AG09309 (cell line): ENCODE measurements around the gene PLBD1.

ENCODE experiments used
- DNase-seq: peaks from one replicate; pipeline ENCODE4 v3.0.0-alpha.2; 2010; ENCODE audit warnings: low read depth
- H3K4me3 ChIP-seq: 2 replicates; pipeline ENCODE4 v1.5.1; 2011; ENCODE audit warnings: mild to moderate bottlenecking, low read depth, low read length, moderate library complexity; ENCODE audit not compliant: control insufficient read depth
- TF ChIP-seq, protein P1 (sequence below): IDR thresholded peaks from 2 replicates; pipeline ENCODE4 v1.5.1; 2011; ENCODE audit warnings: mild to moderate bottlenecking, low read depth, low read length, inconsistent platforms; ENCODE audit not compliant: insufficient read depth, control insufficient read depth; ENCODE audit errors: missing control alignments

The PLBD1 gene

DNA sequence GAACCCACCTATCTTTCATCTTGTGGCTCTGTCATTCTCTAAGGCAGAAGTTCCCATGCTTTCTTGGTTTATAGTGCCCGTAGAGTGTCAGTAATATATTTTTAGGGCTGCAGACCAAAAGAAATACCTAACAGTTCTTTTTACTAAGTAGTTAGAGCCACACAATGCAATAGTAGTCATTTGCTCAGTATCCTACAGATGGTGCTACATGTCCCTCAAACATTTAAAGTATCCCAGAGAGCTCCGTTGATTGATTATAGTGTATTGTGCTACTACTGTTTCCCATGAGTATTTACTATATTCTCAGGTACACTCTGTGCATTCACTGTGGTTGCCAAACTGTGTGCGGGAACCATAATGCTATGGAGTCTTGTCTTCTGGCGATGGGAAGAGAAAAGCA lies 4.7 kb upstream of the PLBD1 start:
- TF ChIP-seq, protein P1, sequence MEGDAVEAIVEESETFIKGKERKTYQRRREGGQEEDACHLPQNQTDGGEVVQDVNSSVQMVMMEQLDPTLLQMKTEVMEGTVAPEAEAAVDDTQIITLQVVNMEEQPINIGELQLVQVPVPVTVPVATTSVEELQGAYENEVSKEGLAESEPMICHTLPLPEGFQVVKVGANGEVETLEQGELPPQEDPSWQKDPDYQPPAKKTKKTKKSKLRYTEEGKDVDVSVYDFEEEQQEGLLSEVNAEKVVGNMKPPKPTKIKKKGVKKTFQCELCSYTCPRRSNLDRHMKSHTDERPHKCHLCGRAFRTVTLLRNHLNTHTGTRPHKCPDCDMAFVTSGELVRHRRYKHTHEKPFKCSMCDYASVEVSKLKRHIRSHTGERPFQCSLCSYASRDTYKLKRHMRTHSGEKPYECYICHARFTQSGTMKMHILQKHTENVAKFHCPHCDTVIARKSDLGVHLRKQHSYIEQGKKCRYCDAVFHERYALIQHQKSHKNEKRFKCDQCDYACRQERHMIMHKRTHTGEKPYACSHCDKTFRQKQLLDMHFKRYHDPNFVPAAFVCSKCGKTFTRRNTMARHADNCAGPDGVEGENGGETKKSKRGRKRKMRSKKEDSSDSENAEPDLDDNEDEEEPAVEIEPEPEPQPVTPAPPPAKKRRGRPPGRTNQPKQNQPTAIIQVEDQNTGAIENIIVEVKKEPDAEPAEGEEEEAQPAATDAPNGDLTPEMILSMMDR = no peak
- no peak overlapping the region for H3K4me3 ChIP-seq
- no peak for DNase-seq

DNA sequence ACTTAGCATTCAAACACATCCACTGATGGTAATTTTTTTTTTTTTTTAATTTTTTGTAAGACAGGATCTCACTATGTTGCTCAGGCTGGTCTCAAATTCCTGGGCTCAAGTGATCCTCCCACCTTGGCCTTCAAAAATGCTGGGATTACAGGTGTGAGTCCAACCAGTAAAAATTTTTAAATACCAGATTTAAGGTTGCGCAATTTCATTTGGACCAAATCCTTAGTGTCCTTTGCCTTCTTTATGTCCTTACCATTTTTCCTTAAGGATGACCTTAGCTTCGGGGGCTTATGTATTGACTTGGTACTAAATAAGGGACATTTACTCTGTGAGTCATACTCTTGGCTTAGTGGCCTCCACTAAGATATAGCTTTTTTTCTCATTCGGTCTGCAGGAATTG lies 4.1 kb upstream of the PLBD1 start:
- no peak overlapping the region for H3K4me3 ChIP-seq
- no peak for DNase-seq
- TF ChIP-seq, protein P1 = no peak

DNA sequence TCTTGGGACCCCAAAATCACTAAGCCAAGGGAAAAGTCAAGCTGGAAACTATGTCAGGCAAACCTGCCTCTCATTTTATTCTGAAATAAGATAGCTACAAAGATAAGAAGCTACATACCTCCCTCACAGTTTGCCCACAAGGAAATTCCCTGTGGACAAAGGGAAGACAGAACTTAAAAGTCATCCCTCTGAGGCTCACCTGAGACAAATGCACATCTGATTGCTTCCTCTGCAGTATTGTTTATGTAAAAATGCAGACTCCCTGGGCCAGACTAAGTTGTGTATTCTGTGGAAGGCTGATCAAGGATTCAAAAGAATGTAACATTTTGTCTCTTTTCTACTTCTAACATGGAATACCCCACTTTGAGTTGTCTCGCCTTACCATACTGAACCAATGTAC lies 2.5 kb upstream of the PLBD1 start:
- TF ChIP-seq, protein P1 = no peak

DNA sequence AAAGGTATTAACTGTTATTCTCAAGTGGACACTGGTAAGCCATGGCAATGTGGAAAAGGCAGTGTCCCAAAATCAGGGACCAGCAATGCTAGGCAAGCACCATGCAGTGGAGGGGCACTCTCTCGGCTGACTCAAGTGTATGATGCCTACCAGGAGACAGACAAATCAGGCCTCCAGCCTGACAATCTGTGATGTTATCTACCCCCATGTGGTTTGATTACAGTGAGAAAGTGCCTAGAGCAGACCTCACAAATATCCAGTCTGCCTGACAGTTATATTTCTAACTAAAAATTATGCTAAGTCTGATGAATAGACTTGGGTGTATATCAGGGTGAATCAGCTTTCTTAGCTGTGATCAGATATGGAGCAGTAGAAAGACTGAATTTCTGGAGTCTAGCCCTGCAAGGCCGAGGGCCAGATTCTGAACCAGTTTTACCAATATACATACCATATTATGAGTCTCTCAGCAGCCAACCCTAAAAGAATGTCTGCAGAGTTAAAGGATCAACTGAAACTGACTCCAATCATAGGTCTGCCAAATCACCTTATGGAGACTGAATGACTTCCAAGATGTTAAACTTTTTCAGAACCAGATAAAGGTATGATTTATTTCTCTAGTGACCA lies 3.2 kb downstream of the PLBD1 start:
- TF ChIP-seq, protein P1 = no peak

More for the DNA sequence above, 2.5 kb upstream of the PLBD1 start:
- no peak for DNase-seq
- no peak overlapping the region for H3K4me3 ChIP-seq

DNA sequence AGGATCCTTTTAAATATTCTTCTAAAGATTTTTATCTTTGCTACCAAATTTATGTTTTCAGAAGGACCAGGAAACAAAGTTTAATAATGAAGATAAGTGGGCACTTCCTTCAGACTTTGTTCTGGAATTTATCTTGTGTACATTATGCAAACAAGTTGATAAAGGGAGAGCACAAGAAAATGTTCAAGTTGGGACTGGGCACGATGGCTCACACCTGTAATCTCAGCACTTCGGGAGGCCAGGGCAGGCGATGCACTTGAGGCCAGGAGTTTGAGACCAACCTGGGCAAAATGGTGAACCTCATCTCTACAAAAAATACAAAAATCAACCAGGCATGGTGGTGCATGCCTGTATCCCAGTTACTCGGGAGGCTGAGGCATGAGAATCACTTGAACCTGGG lies 4.6 kb downstream of the PLBD1 start:
- TF ChIP-seq, protein P1 = no peak
- no peak for DNase-seq
- no peak overlapping the region for H3K4me3 ChIP-seq

More for the DNA sequence above, 3.2 kb downstream of the PLBD1 start:
- no peak for DNase-seq
- H3K4me3 ChIP-seq = no peak overlapping the region

DNA sequence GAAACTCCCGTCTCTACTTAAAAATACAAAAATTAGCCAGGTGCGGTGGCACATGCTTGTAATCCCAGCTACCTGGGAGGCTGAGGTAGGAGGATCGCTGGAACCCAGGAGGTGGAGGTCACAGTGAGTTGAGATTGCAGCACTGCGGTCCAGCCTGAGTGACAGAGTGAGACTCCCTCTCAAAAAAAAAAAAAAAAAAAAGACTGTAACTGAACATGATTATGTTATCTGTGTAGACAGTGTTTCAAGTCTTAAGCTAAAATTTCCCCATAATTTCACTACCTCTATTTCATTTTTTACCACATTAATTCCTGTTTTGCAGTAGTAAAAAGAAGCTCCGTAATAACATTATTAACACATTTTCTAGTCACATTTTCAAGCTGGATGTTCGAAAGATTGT lies 5.4 kb downstream of the PLBD1 start:
- DNase-seq = no peak
- H3K4me3 ChIP-seq = no peak overlapping the region
- TF ChIP-seq, protein P1 = no peak

DNA sequence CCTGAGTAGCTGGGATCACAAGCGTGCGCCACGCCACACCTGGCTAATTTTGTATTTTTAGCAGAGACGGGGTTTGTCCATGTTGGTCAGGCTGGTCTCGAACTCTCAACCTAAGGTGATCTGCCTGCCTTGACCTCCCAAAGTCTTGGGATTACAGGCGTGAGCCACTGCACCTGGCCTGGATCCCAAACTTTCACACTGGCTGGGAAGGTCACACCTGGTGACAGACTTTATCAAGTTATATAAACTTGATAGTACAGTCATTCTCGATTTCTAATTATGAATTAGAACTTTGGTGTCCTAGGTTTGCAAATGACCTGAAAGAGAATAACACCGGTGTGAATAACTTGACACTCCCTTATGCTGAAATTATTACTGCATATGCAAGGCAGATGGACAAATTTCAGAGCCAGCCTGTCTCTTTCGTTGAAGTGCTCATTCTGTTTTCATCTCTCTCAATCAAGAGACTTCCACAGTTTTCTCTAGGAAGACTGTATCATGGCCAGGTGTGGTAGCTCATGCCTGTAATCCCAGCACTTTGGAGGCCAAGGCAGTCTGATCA lies 5.9 kb downstream of the PLBD1 start:
- TF ChIP-seq, protein P1 = no peak
- H3K4me3 ChIP-seq = no peak overlapping the region
- no peak for DNase-seq
